ENCODE measurements around the gene SLC10A1. TPM values are rescaled to one million over a fixed set of nuclear protein-coding genes. Genes with fewer than 3 reads are reported as not detected.

The SLC10A1 gene
- total and polyA plus RNA-seq, 7 donors, result not detected

- Histone ChIP-seq H3K9me3 (no peaks in the 10 kb centered on the region), H3K4me1 (no peaks in the 10 kb centered on the region), H3K36me3 (ENCODE audit: insufficient read depth in 1 of 2, low read depth in 1 of 2) (no peaks in the 10 kb centered on the region), H3K27ac (no peak overlapping the region), H3K4me3 (no peak overlapping the region), H3K27me3 (ENCODE audit: insufficient read depth in 3 of 3, low read length in 2 of 3) (no peaks in the 10 kb centered on the region)
- DNase-seq (no peak), ATAC-seq (no peak)
- intact Hi-C loops (cut with DNase I), result loop anchor here in 1 of 2 donors (10.0 kb wide), 1 partner anchor 502 kb away; no protein-coding TSS in a partner anchor
- no peak for TF ChIP-seq CTCF (IDR thresholded peaks at IDR 0.05)
- 69 to 77% (median 74%) methylated on average over 9 of the region's 9 CpGs for WGBS, 3 donors
Observed at GRCh38 chr14:69812711-69813110, 15.7 kb upstream of the SLC10A1 start.

- no peak for DNase-seq
- WGBS, 3 donors, result 80 to 89% (median 84%) methylated on average over 10 of the region's 10 CpGs
- intact Hi-C loops (cut with DNase I), result loop anchor here in 1 of 2 donors (10.0 kb wide), 1 partner anchor 503 kb away; no protein-coding TSS in a partner anchor
- TF ChIP-seq CTCF (IDR thresholded peaks at IDR 0.05), result no peak
- ATAC-seq, result no peak
- no peaks in the 10 kb centered on the region for H3K36me3 ChIP-seq (ENCODE audit: insufficient read depth in 1 of 2, low read depth in 1 of 2)
- no peaks in the 10 kb centered on the region for H3K9me3 ChIP-seq
- no peak overlapping the region for H3K4me3 ChIP-seq
- H3K27me3 ChIP-seq (ENCODE audit: insufficient read depth in 3 of 3, low read length in 2 of 3), result no peaks in the 10 kb centered on the region
- no peak overlapping the region for H3K27ac ChIP-seq
- H3K4me1 ChIP-seq, result no peaks in the 10 kb centered on the region
Observed at GRCh38 chr14:69811868-69812252, 14.8 kb upstream of the SLC10A1 start.

GRCh38 chr14:69811227-69811867 is 14.3 kb upstream of the SLC10A1 start:
- no peak overlapping the region for H3K4me3 ChIP-seq
- no peaks in the 10 kb centered on the region for H3K4me1 ChIP-seq
- H3K9me3 ChIP-seq, result no peaks in the 10 kb centered on the region
- DNase-seq (no peak), ATAC-seq (no peak)
- H3K36me3 ChIP-seq (ENCODE audit: insufficient read depth in 1 of 2, low read depth in 1 of 2), result no peaks in the 10 kb centered on the region
- WGBS, 3 donors, result 78 to 82% (median 82%) methylated on average over 13 of the region's 13 CpGs
- intact Hi-C loops (cut with DNase I), result loop anchor here in 1 of 2 donors (10.0 kb wide), 1 partner anchor 503 kb away; no protein-coding TSS in a partner anchor
- H3K27ac ChIP-seq, result no peak overlapping the region
- no peak for TF ChIP-seq CTCF (IDR thresholded peaks at IDR 0.05)
- H3K27me3 ChIP-seq (ENCODE audit: insufficient read depth in 3 of 3, low read length in 2 of 3), result no peaks in the 10 kb centered on the region

- intact Hi-C loops (cut with DNase I), result no loop called here
- WGBS, 3 donors, result 88 to 92% (median 88%) methylated on average over 12 of the region's 12 CpGs
Observed at GRCh38 chr14:69808919-69809808, 12.1 kb upstream of the SLC10A1 start.

More at GRCh38 chr14:69808919-69809808, 12.1 kb upstream of the SLC10A1 start:
- DNase-seq (no peak), ATAC-seq (no peak)
- Histone ChIP-seq H3K27ac (no peak overlapping the region), H3K27me3 (ENCODE audit: insufficient read depth in 3 of 3, low read length in 2 of 3) (no peaks in the 10 kb centered on the region), H3K4me1 (no peaks in the 10 kb centered on the region), H3K9me3 (no peaks in the 10 kb centered on the region), H3K4me3 (no peak overlapping the region), H3K36me3 (ENCODE audit: insufficient read depth in 1 of 2, low read depth in 1 of 2) (no peaks in the 10 kb centered on the region)
- no peak for TF ChIP-seq CTCF (IDR thresholded peaks at IDR 0.05)
